K562 (cell line): ENCODE results near the gene GABPB1. TPM values are rescaled to one million over a fixed set of nuclear protein-coding genes. Genes with fewer than 3 reads are reported as not detected.

Source experiments
- CREB1 ChIP-seq, 2 experiments: sonication (generic) in 1 of 2; formaldehyde crosslinking in 1 of 2; IDR thresholded peaks; 2 replicates each; pipeline versions ENCODE4 v1.6.1 to v1.8.0; 2012 to 2022; ENCODE audit warnings: inconsistent platforms in 1 of 2, mild to moderate bottlenecking in 1 of 2, missing genetic modification reagents in 1 of 2, moderate library complexity in 1 of 2
- HNRNPL ChIP-seq: fragments of 200-400 bp; formaldehyde crosslinking; IDR thresholded peaks from 2 replicates; pipeline ENCODE4 v1.6.1; 2017; ENCODE audit warnings: low read depth, mild to moderate bottlenecking, low read length
- ID3 ChIP-seq, 2 experiments: fragments of 250-450 bp in 1 of 2; fragments of 450-650 bp in 1 of 2; sonication (Bioruptor Pico) in 1 of 2; IDR thresholded peaks; 2 replicates each; pipeline versions ENCODE4 v1.6.1 to v1.8.0; 2016 to 2021; ENCODE audit warnings: mild to moderate bottlenecking in 2 of 2, moderate library complexity in 2 of 2, missing compliant biosample characterization in 1 of 2, missing genetic modification characterization in 1 of 2
- KLF1 ChIP-seq: fragments of 450-650 bp; IDR thresholded peaks from 2 replicates; pipeline ENCODE4 v1.6.1; 2016; ENCODE audit warnings: missing genetic modification characterization, missing compliant biosample characterization
- MGA ChIP-seq: fragments of 450-650 bp; IDR thresholded peaks from 2 replicates; pipeline ENCODE4 v1.6.1; 2016; ENCODE audit warnings: mild to moderate bottlenecking, moderate library complexity
- POLR2AphosphoS5 ChIP-seq: IDR thresholded peaks from 2 replicates; pipeline ENCODE4 v1.6.1; 2011; ENCODE audit warnings: mild to moderate bottlenecking, low read depth, low read length, moderate library complexity; ENCODE audit not compliant: control insufficient read depth, insufficient read depth
- POLR2G ChIP-seq: fragments of 200-400 bp; formaldehyde crosslinking; IDR thresholded peaks from 2 replicates; pipeline ENCODE4 v1.6.1; 2017; ENCODE audit warnings: low read depth, mild to moderate bottlenecking, antibody characterized with exemption, low read length, moderate library complexity
- PRMT5 ChIP-seq: sonication (generic); formaldehyde crosslinking; IDR thresholded peaks from 2 replicates; pipeline ENCODE4 v1.5.0; 2020; ENCODE audit warnings: missing genetic modification reagents
- TSC22D4 ChIP-seq: fragments of 450-650 bp; IDR thresholded peaks from 2 replicates; pipeline ENCODE4 v1.6.1; 2016; ENCODE audit warnings: missing genetic modification characterization, missing biosample characterization, control low read depth
- ZKSCAN8 ChIP-seq: fragments of 200-800 bp; sonication (Bioruptor generic); IDR thresholded peaks from 2 replicates; pipeline ENCODE4 v1.6.1; 2016; ENCODE audit warnings: missing genetic modification characterization, missing compliant biosample characterization
- polyA plus RNA-seq, 8 experiments: library from polyadenylated mRNA; depleted of rRNA in 4 of 8; stranded (reverse) in 5 of 8; unstranded in 3 of 8; fragments of >200 nt; fragmentation: Nextera tagmentation in 2 of 8; fragmentation: Illumina TruSeq in 1 of 8; extraction: Ambion mirVana in 2 of 8; extraction: Trizol in 1 of 8; gene quantifications; 2 replicates each; pipeline versions ENCODE4 v1.2.1 to v1.2.3, GENCODE V29; 2011 to 2014; ENCODE audit warnings: inconsistent platforms in 1 of 8, missing spikeins in 1 of 8
- total RNA-seq, 7 experiments: library from RNA; depleted of rRNA in 6 of 7; stranded (reverse); fragments of >200 nt in 6 of 7; fragmentation: Illumina TruSeq in 2 of 7; extraction: Trizol in 2 of 7; gene quantifications; 2 replicates each; pipeline versions ENCODE4 v1.2.1 to v1.2.3, GENCODE V29; 2011 to 2021; ENCODE audit warnings: low replicate concordance in 1 of 7
- TF ChIP-seq, protein P1 (sequence below): IDR thresholded peaks from 2 replicates; pipeline ENCODE4 v1.6.1; 2011; ENCODE audit warnings: borderline replicate concordance, low read depth, mild to moderate bottlenecking, moderate library complexity, low read length; ENCODE audit not compliant: insufficient read depth, poor library complexity, severe bottlenecking

Gene GABPB1
- total and polyA plus RNA-seq, 9 of the 15 experiments (the other 6 are each of a cell fraction or from before 2014, with no cell fraction given) = 11.8 to 42.3 (median 33.2) TPM

DNA sequence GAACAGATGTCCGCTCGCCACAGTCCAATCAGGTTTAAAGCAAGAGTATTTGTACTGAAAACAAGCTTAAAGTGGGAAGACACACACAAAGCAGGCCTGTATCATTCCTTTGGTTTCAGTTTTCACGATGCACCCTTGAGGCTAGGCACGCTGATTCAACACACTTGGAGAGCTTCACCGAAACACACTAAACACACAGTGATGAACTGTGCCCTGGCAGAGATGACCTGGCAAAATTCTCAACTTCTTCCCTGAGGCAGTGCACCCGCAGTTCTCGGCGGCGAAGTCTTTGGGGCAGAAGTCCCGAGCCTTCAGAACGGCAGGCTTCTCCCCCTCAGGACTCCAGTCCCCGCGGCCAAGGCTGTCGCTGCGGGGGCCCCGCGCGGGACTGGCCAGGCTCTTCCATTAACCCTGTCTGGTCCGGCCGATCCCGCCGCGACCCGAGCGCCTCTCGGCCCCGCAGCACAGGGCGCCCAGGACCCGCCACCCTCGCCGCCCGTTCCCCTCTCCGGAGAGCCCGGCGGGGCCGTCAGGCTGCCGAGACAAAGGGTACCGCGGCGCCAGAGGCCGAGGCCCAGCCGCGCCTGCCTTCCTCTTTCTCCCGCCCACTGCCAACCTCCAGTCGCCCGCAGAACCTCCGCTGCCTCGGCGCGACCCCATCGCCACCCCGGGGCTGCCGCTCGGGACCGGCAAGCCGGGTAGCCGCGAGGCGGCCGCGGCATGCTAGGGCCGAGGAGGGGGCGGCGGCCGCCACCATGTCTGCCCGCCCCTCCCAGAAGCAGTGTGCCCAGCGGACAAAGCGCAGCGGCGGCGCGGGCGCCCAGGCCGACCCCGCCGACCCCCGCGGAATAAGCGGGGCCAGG is 792 bp downstream of the GABPB1 start (continued):
- no peak for TF ChIP-seq KLF1 (tag)
- no peak for TF ChIP-seq TSC22D4 (tag)
- no peak for TF ChIP-seq CREB1 (IDR thresholded peaks at IDR 0.05)
- 0 out of 2 replicates have a peak, but pooled peaks have one; percentile 32 for TF ChIP-seq CREB1 (CRISPR knock-in tag; IDR thresholded peaks at IDR 0.05)
- TF ChIP-seq POLR2G = peak; percentile 91
- no peak; the same call in 1 of the 2 replicates for TF ChIP-seq HNRNPL
- no peak for TF ChIP-seq ID3 (CRISPR knock-in tag; IDR thresholded peaks at IDR 0.05)
- 0 out of 2 replicates have a peak, but pooled peaks have one; percentile 14 for TF ChIP-seq ID3 (tag; IDR thresholded peaks at IDR 0.05)
- peak; percentile 33; the same call in 1 of the 2 replicates for TF ChIP-seq ZKSCAN8 (CRISPR knock-in tag)
- TF ChIP-seq, protein P1, sequence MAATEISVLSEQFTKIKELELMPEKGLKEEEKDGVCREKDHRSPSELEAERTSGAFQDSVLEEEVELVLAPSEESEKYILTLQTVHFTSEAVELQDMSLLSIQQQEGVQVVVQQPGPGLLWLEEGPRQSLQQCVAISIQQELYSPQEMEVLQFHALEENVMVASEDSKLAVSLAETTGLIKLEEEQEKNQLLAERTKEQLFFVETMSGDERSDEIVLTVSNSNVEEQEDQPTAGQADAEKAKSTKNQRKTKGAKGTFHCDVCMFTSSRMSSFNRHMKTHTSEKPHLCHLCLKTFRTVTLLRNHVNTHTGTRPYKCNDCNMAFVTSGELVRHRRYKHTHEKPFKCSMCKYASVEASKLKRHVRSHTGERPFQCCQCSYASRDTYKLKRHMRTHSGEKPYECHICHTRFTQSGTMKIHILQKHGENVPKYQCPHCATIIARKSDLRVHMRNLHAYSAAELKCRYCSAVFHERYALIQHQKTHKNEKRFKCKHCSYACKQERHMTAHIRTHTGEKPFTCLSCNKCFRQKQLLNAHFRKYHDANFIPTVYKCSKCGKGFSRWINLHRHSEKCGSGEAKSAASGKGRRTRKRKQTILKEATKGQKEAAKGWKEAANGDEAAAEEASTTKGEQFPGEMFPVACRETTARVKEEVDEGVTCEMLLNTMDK = no peak
- TF ChIP-seq POLR2AphosphoS5 = peak; percentile 67
- no peak for TF ChIP-seq PRMT5 (CRISPR knock-in tag)
- peak; percentile 27; the same call in 1 of the 2 replicates for TF ChIP-seq MGA
